ENCODE measurements around the gene CREM. TPM values are rescaled to one million over a fixed set of nuclear protein-coding genes. Genes with fewer than 3 reads are reported as not detected.

The CREM gene
- total and polyA plus RNA-seq, 2 of the 8 experiments (the other 6 are each of a cell fraction or from before 2014, with no cell fraction given), result 18.7 to 21.9 TPM

DNA sequence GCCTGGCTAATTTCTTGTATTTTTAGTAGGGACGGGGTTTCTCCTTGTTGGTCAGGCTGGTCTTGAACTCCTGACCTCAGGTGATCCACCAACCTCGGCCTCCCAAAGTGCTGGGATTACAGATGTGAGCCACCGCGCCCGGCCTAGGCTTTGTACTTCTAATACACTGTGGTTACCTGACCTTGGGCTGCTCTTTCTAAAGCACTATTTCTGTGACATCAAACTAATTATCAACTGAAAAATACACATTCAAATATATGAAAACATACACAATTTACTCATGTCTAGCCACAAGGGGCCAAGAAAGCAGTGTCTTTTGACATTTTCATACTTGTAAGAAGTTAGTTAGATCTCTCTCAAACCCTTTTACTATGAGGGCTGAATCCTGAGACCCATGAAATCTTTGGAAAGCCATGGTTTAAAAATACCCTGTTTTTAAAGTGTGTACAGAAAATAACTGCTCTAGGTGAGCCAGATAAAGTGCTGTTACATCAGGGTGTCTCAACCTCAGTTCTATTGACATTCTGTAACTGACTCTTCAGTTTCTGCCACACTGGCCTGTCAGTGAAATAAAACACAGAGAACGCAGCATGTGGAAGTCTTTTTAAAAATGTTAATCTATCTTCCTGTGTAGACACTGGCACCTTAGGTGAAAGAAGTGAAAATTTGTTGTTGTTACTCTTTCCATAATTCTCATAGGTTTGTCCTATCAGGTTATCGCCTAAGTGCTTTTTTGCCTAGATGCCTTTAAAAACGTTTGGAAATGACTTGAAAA, 58.8 kb downstream of the CREM start:
- H2BK20ac ChIP-seq (ENCODE audit: low read length), result no peak overlapping the region
- no peak overlapping the region for H3K9ac ChIP-seq (replicated peaks in 1 of 4; ENCODE audit: extremely low read depth in 1 of 4, low read depth in 3 of 4, low read length in 3 of 4)
- H3K18ac ChIP-seq (ENCODE audit: extremely low read depth, low read length), result no peak overlapping the region
- H2BK15ac ChIP-seq (ENCODE audit: low read length), result no peak overlapping the region
- 85% methylated on average over 8 of the region's 8 CpGs; no CpG with 5 or more reads in 1 of the 2 experiments for WGBS, 2 experiments (ENCODE audit: extremely low coverage in 1 of 2, insufficient coverage in 1 of 2, insufficient read length in 1 of 2, insufficient replicate concordance in 2 of 2, low coverage in 1 of 2, low lambda C conversion rate in 2 of 2, missing lambda C conversion rate in 1 of 2)
- no peak overlapping the region for H3K56ac ChIP-seq (replicated peaks; ENCODE audit: insufficient read length, low read depth, low read length)
- H3K23me2 ChIP-seq (ENCODE audit: low read depth, low read length), result no peaks in the 10 kb centered on the region
- no peaks in the 10 kb centered on the region for H3K27me3 ChIP-seq (replicated peaks in 1 of 4; ENCODE audit: control insufficient read depth in 3 of 4, extremely low read depth in 1 of 4, insufficient read depth in 3 of 4, low read length in 3 of 4)
- H3K79me1 ChIP-seq (ENCODE audit: low read depth, low read length), result no peaks in the 10 kb centered on the region
- H2BK120ac ChIP-seq (replicated peaks; ENCODE audit: low read depth, low read length), result no peak overlapping the region
- H4K91ac ChIP-seq (replicated peaks; ENCODE audit: insufficient read length, low read length), result no peak overlapping the region
- H4K20me1 ChIP-seq (replicated peaks in 1 of 2; ENCODE audit: control insufficient read depth in 1 of 2, insufficient read depth in 2 of 2, low read length in 2 of 2), result no peaks in the 10 kb centered on the region
- no peak overlapping the region for H4K8ac ChIP-seq (ENCODE audit: extremely low read depth, insufficient read depth, low read length)
- H3K9me3 ChIP-seq (ENCODE audit: insufficient read depth in 2 of 2, low read depth in 1 of 2, low read length in 1 of 2), result no peaks in the 10 kb centered on the region
- POLR2A ChIA-PET (ENCODE audit: partially characterized antibody), result interaction anchor here (1.3 kb wide), 1 partner anchor 10 kb away, joined by 3 read pairs; no protein-coding TSS in a partner anchor
- H2AFZ ChIP-seq (ENCODE audit: low read length), result no peak overlapping the region
- DNase-seq (ENCODE audit: low read depth in 1 of 2, low spot score in 2 of 2) (no peak), FAIRE-seq (peak; percentile 7)
- no peak overlapping the region for H2AK5ac ChIP-seq (ENCODE audit: low read depth, low read length)
- H3K79me2 ChIP-seq (ENCODE audit: control insufficient read depth in 1 of 2, insufficient read depth in 2 of 2, low read length in 2 of 2), result no peaks in the 10 kb centered on the region
- no peaks in the 10 kb centered on the region for H3K4me1 ChIP-seq (replicated peaks in 1 of 4; ENCODE audit: control insufficient read depth in 3 of 4, insufficient read depth in 4 of 4, low read length in 3 of 4)
- no peak overlapping the region for H3K27ac ChIP-seq (ENCODE audit: low read depth, low read length)
- H3K14ac ChIP-seq (ENCODE audit: insufficient read length), result no peak overlapping the region
- H2BK12ac ChIP-seq (ENCODE audit: low read depth, low read length), result no peak overlapping the region
- H3K4me2 ChIP-seq (ENCODE audit: insufficient read depth in 1 of 2, low read depth in 2 of 2, low read length in 2 of 2), result no peak overlapping the region
- no peak overlapping the region for H2BK5ac ChIP-seq (ENCODE audit: low read depth, low read length)
- H3K4ac ChIP-seq (replicated peaks; ENCODE audit: insufficient read length, low read depth, low read length), result no peak overlapping the region
- CTCF ChIA-PET (ENCODE audit: partially characterized antibody), result interaction anchor here (1.4 to 1.8 kb wide), 2 partner anchors 10 to 11 kb away, joined by 3 to 5 read pairs; no protein-coding TSS in a partner anchor
- no peak overlapping the region for H3K4me3 ChIP-seq (ENCODE audit: extremely low read depth in 1 of 4, insufficient read depth in 2 of 4, low read depth in 3 of 4, low read length in 4 of 4)
- H3K23ac ChIP-seq (ENCODE audit: insufficient read length), result no peak overlapping the region
- H4K5ac ChIP-seq (ENCODE audit: insufficient read length, low read depth, low read length), result no peak overlapping the region
- H3K36me3 ChIP-seq (ENCODE audit: control insufficient read depth in 2 of 4, insufficient read depth in 4 of 4, low read length in 3 of 4), result no peaks in the 10 kb centered on the region
- TF ChIP-seq SP1 (IDR thresholded peaks at IDR 0.05; ENCODE audit: low read depth, low read length), result no peak
- TF ChIP-seq KDM4A (IDR thresholded peaks at IDR 0.05; ENCODE audit: low read depth, low read length, severe bottlenecking), result no peak
- TF ChIP-seq HDAC6 (IDR thresholded peaks at IDR 0.05; ENCODE audit: low read depth, low read length), result no peak
- TF ChIP-seq CHD2 (IDR thresholded peaks at IDR 0.05; ENCODE audit: low read length), result no peak
- TF ChIP-seq POLR2A (IDR thresholded peaks at IDR 0.05; ENCODE audit: control extremely low read depth in 1 of 2, low read depth in 2 of 2, low read length in 2 of 2), result no peak
- no peak for TF ChIP-seq EP300 (IDR thresholded peaks at IDR 0.05; ENCODE audit: borderline replicate concordance in 1 of 2, low read depth in 2 of 2, low read length in 2 of 2)
- TF ChIP-seq RFX5 (IDR thresholded peaks at IDR 0.05; ENCODE audit: borderline replicate concordance, low read depth, low read length), result no peak
- TF ChIP-seq, protein P1, sequence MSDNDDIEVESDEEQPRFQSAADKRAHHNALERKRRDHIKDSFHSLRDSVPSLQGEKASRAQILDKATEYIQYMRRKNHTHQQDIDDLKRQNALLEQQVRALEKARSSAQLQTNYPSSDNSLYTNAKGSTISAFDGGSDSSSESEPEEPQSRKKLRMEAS (IDR thresholded peaks at IDR 0.05), result no peak
- TF ChIP-seq JUND (IDR thresholded peaks at IDR 0.05; ENCODE audit: low read length), result no peak
- no peak for TF ChIP-seq NANOG (IDR thresholded peaks at IDR 0.05; ENCODE audit: insufficient read depth, low read depth, low read length, poor library complexity, severe bottlenecking)
- TF ChIP-seq RXRA (IDR thresholded peaks at IDR 0.05; ENCODE audit: insufficient read depth, low read depth, low read length), result no peak
- TF ChIP-seq KDM5A (IDR thresholded peaks at IDR 0.05; ENCODE audit: low read length), result no peak
- TF ChIP-seq ZNF274 (IDR thresholded peaks at IDR 0.05; ENCODE audit: borderline replicate concordance, extremely low read depth, low read length), result no peak
